Activated T-cell treated with anti-CD3 and anti-CD28 coated beads, Interleukin-2, amount 50 U/mL, for 1 hour (primary cell): ENCODE data around the gene MOGAT2.
A peak's percentile ranks its signal among the peaks of the same experiment; 100 is the strongest.
"Not testable (repeated sequence)": the region's sequence is repeated elsewhere in the genome, so short reads cannot be mapped to it uniquely, and the experiment has no call there.

Source experiments
- DNase-seq: peaks from one replicate; pipeline ENCODE4 v3.0.0-alpha.2; 2020

Gene MOGAT2

GRCh38 chr11:75717608-75718418 is at the start of gene MOGAT2:
TSS of gene MOGAT2 (plus strand) at chr11:75717838. CDS start at chr11:75717889, 51 bp downstream.
- no peak for DNase-seq

GRCh38 chr11:75668451-75669297 is 49.0 kb upstream of the MOGAT2 start, which contains the start of gene MAP6:
TSS of gene MAP6 (minus strand) at chr11:75669038. CDS start at chr11:75668369, 669 bp downstream.
- peak; percentile 27 for DNase-seq

GRCh38 chr11:75673977-75674582 is 43.6 kb upstream of the MOGAT2 start:
- DNase-seq = no peak

GRCh38 chr11:75677275-75677674 is 40.4 kb upstream of the MOGAT2 start:
- no peak for DNase-seq

- DNase-seq = no peak
These were observed 39.7 kb upstream of the MOGAT2 start for GRCh38 chr11:75677909-75678308.

- no peak for DNase-seq
These were observed 38.9 kb upstream of the MOGAT2 start for GRCh38 chr11:75678620-75679259.

GRCh38 chr11:75679566-75679965 is 38.1 kb upstream of the MOGAT2 start:
- DNase-seq = no peak

GRCh38 chr11:75683856-75684255 is 33.8 kb upstream of the MOGAT2 start:
- not testable (repeated sequence) for DNase-seq

- DNase-seq = no peak
These were observed 27.6 kb upstream of the MOGAT2 start for GRCh38 chr11:75689863-75690609.

GRCh38 chr11:75691804-75692203 is 25.8 kb upstream of the MOGAT2 start:
- no peak for DNase-seq

GRCh38 chr11:75697906-75698581 is 19.6 kb upstream of the MOGAT2 start:
- DNase-seq = no peak

GRCh38 chr11:75700940-75701339 is 16.7 kb upstream of the MOGAT2 start:
- no peak for DNase-seq

- DNase-seq = no peak
These were observed 13.9 kb upstream of the MOGAT2 start for GRCh38 chr11:75703695-75704237.

GRCh38 chr11:75705541-75705940 is 12.1 kb upstream of the MOGAT2 start:
- no peak for DNase-seq

GRCh38 chr11:75706260-75706729 is 11.3 kb upstream of the MOGAT2 start:
- peak; percentile 64 for DNase-seq

- no peak for DNase-seq
These were observed 3.4 kb upstream of the MOGAT2 start for GRCh38 chr11:75714211-75714610.

GRCh38 chr11:75715688-75716087 is 1.9 kb upstream of the MOGAT2 start:
- no peak for DNase-seq

GRCh38 chr11:75716659-75717058 is 979 bp upstream of the MOGAT2 start:
- no peak for DNase-seq

- no peak for DNase-seq
These were observed 1.0 kb downstream of the MOGAT2 start for GRCh38 chr11:75718419-75719339.
